PC-3 (cell line): ENCODE measurements around the gene NEDD4L. TPM values are rescaled to one million over a fixed set of nuclear protein-coding genes. Genes with fewer than 3 reads are reported as not detected.

Experiments used
- ATAC-seq: fragments of 200-7000 bp; cut with Tn5 transposase; 2 replicates; pipeline ENCODE4 v1.9.1; 2020; ENCODE audit warnings: mild to moderate bottlenecking, moderate library complexity
- BruUV-seq: library from RNA; stranded (reverse); fragments of 400-500 nt; replicated peaks from 2 replicates; lab custom pipeline; 2021; lab: Mats Ljungman, UMichigan
- CTCF ChIA-PET: fragments of 300-600 bp; sonication (Branson Sonifier 250); formaldehyde crosslinking; loops from one replicate; lab custom pipeline; 2022; ENCODE audit warnings: antibody characterized with exemption; lab: Charles Lee
- POLR2A ChIA-PET: fragments of 300-600 bp; sonication (Branson Sonifier 250); formaldehyde crosslinking; loops from one replicate; lab custom pipeline; 2022; ENCODE audit warnings: antibody characterized with exemption; ENCODE audit not compliant: unreplicated experiment; lab: Charles Lee
- DNase-seq: peaks from one replicate; pipeline ENCODE4 v3.0.0-alpha.2; 2015
- H2AFZ ChIP-seq: fragments of 300-600 bp; sonication (generic); 2 replicates; pipeline ENCODE4 v1.6.0; 2016; ENCODE audit warnings: antibody characterized with exemption, low read length
- H3F3A ChIP-seq: fragments of 300-600 bp; sonication (generic); one replicate; pipeline ENCODE4 v1.6.0; 2017; ENCODE audit warnings: antibody characterized with exemption, low read length, control low read depth, mild to moderate bottlenecking; ENCODE audit not compliant: unreplicated experiment
- H3K27ac ChIP-seq: fragments of 300-600 bp; sonication (generic); 2 replicates; pipeline ENCODE4 v1.5.1; 2016; ENCODE audit warnings: mild to moderate bottlenecking, low read length
- H3K27me3 ChIP-seq: fragments of 300-600 bp; sonication (generic); 2 replicates; pipeline ENCODE4 v1.6.1; 2016; ENCODE audit warnings: low read length, mixed read lengths
- H3K36me3 ChIP-seq: fragments of 300-600 bp; sonication (generic); 2 replicates; pipeline ENCODE4 v1.6.1; 2016; ENCODE audit warnings: low read depth, mixed run types, low read length, mixed read lengths
- H3K4me1 ChIP-seq: fragments of 300-600 bp; sonication (generic); 2 replicates; pipeline ENCODE4 v1.5.1; 2016; ENCODE audit warnings: low read length; ENCODE audit not compliant: insufficient read depth
- H3K4me2 ChIP-seq: fragments of 300-600 bp; sonication (generic); 2 replicates; pipeline ENCODE4 v1.6.0; 2016; ENCODE audit warnings: low read length
- H3K4me3 ChIP-seq: fragments of 300-600 bp; sonication (generic); 2 replicates; pipeline ENCODE4 v1.5.1; 2016; ENCODE audit warnings: mild to moderate bottlenecking, low read length, mixed read lengths
- H3K79me2 ChIP-seq: fragments of 300-600 bp; sonication (generic); 2 replicates; pipeline ENCODE4 v1.6.1; 2017; ENCODE audit warnings: low read length, mixed read lengths
- H3K9ac ChIP-seq: fragments of 300-600 bp; sonication (generic); 2 replicates; pipeline ENCODE4 v1.6.0; 2016; ENCODE audit warnings: mild to moderate bottlenecking, low read length
- H3K9me2 ChIP-seq: fragments of 300-600 bp; sonication (generic); replicated peaks from 2 replicates; pipeline ENCODE4 v1.6.1; 2016; ENCODE audit warnings: mixed run types, low read length, mixed read lengths
- H3K9me3 ChIP-seq: fragments of 300-600 bp; sonication (generic); 2 replicates; pipeline ENCODE4 v1.6.1; 2016; ENCODE audit warnings: low read length, mixed read lengths
- H4K20me1 ChIP-seq: fragments of 300-600 bp; sonication (generic); 2 replicates; pipeline ENCODE4 v1.6.1; 2016; ENCODE audit warnings: low read length, mixed read lengths
- EZH2 ChIP-seq: fragments of 300-600 bp; sonication (generic); IDR thresholded peaks from one replicate; pipeline ENCODE4 v1.6.1; 2017; ENCODE audit warnings: antibody characterized with exemption, mild to moderate bottlenecking, low read length; ENCODE audit not compliant: unreplicated experiment
- EZH2phosphoT487 ChIP-seq: fragments of 300-600 bp; sonication (generic); IDR thresholded peaks from 2 replicates; pipeline ENCODE4 v1.6.1; 2018; ENCODE audit warnings: mild to moderate bottlenecking, antibody characterized with exemption, low read length, borderline replicate concordance
- intact Hi-C: fragments of 100-400 bp; cut with micrococcal nuclease; formaldehyde crosslinking; loops from 2 replicates; pipeline ENCODE4 v1.9.0; 2023
- total RNA-seq: library from RNA; depleted of rRNA; stranded (reverse); fragments of >200 nt; gene quantifications from 2 replicates; pipeline ENCODE4 v1.2.3, GENCODE V29; 2014
- TF ChIP-seq, protein P1 (sequence below): fragments of 300-600 bp; sonication (generic); conservative IDR thresholded peaks from 2 replicates; pipeline ENCODE4 v1.5.1; 2017; ENCODE audit warnings: antibody characterized with exemption, low read depth, mild to moderate bottlenecking, low read length

Gene NEDD4L
- total RNA-seq, 1 experiment from 2014 or later = 105 TPM

DNA sequence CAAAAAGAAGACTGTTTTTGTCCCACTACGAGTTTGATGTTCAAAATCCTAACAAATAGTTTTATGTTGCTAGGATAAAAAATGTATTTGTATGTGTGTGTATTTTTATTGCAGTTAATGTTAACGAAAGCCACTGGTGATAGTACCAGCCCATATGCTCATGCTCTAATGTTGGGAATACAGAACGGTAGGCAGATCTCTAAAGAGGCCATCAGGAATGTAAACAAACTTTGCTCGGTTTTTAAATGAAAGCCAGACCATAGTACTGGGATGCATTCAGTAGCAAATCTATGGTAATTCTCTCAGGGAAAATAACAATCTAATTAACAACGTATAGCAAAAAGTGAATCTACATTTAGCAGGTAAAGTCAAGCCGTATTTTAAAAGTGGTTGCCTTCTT, 208.1 kb downstream of the NEDD4L start:
- ChIA-PET CTCF (no interaction called here), POLR2A (no interaction called here)
- ATAC-seq = no peak
- Histone ChIP-seq H3K4me2 (no peak overlapping the region), H3K9me2 (no peaks in the 10 kb centered on the region), H3F3A (no peaks in the 10 kb centered on the region), H4K20me1 (no peaks in the 10 kb centered on the region), H3K9me3 (no peaks in the 10 kb centered on the region), H3K36me3 (peaks cover 31% of the 10 kb centered on the region), H3K79me2 (peaks cover 20% of the 10 kb centered on the region; the same call in 1 of the 2 replicates), H3K9ac (no peak overlapping the region), H2AFZ (no peak overlapping the region), H3K27me3 (no peaks in the 10 kb centered on the region), H3K4me3 (no peak overlapping the region), H3K27ac (no peak overlapping the region), H3K4me1 (peaks cover 20% of the 10 kb centered on the region)
- no peak for TF ChIP-seq EZH2phosphoT487
- TF ChIP-seq, protein P1, sequence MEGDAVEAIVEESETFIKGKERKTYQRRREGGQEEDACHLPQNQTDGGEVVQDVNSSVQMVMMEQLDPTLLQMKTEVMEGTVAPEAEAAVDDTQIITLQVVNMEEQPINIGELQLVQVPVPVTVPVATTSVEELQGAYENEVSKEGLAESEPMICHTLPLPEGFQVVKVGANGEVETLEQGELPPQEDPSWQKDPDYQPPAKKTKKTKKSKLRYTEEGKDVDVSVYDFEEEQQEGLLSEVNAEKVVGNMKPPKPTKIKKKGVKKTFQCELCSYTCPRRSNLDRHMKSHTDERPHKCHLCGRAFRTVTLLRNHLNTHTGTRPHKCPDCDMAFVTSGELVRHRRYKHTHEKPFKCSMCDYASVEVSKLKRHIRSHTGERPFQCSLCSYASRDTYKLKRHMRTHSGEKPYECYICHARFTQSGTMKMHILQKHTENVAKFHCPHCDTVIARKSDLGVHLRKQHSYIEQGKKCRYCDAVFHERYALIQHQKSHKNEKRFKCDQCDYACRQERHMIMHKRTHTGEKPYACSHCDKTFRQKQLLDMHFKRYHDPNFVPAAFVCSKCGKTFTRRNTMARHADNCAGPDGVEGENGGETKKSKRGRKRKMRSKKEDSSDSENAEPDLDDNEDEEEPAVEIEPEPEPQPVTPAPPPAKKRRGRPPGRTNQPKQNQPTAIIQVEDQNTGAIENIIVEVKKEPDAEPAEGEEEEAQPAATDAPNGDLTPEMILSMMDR = no peak
- TF ChIP-seq EZH2 = no peak
- intact Hi-C loops = no loop called here
- BruUV-seq = TSS peak; percentile 11
- no peak for DNase-seq

DNA sequence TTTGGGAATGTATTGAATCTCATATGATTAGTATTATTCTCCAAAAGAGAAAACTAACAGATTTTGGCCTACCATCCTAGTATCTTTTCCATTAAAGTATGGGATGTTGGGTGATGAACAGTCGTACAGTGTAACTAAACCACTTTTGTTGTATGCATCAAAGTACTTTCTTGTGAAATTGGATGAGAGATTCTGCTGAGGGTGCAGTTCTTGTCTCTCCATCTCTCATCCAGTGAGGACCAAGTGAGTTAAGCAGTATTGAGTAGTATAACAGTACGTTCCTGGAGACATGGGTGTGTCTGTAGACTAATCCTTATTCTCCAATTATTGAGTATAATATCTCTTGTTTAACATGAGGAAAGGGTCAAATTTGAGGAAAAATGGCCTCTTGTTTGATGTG, 209.3 kb downstream of the NEDD4L start:
- no peaks in the 10 kb centered on the region for H3K9me2 ChIP-seq
- ATAC-seq (no peak), DNase-seq (no peak)
- ChIA-PET CTCF (interaction anchor here (0.6 to 1.3 kb wide), 2 partner anchors 62 to 77 kb away, joined by 3 read pairs; no protein-coding TSS in a partner anchor), POLR2A (interaction anchor here (0.7 to 1.1 kb wide), 2 partner anchors 32 to 647 kb away, joined by 5 to 6 read pairs; no protein-coding TSS in a partner anchor)
- H3K36me3 ChIP-seq = peaks cover 35% of the 10 kb centered on the region
- H3K4me2 ChIP-seq = no peak overlapping the region
- H3K4me3 ChIP-seq = no peak overlapping the region
- no peaks in the 10 kb centered on the region for H3K27me3 ChIP-seq
- intact Hi-C loops = no loop called here
- no peak overlapping the region for H3K9ac ChIP-seq
- no peak overlapping the region for H3K27ac ChIP-seq
- H2AFZ ChIP-seq = no peak overlapping the region
- TF ChIP-seq, protein P1 = no peak
- TF ChIP-seq EZH2 (no peak), EZH2phosphoT487 (no peak)
- no peaks in the 10 kb centered on the region for H3K9me3 ChIP-seq
- H4K20me1 ChIP-seq = no peaks in the 10 kb centered on the region
- no peaks in the 10 kb centered on the region for H3F3A ChIP-seq
- BruUV-seq = no TSS peak
- H3K4me1 ChIP-seq = peaks cover 20% of the 10 kb centered on the region
- peaks cover 31% of the 10 kb centered on the region for H3K79me2 ChIP-seq

DNA sequence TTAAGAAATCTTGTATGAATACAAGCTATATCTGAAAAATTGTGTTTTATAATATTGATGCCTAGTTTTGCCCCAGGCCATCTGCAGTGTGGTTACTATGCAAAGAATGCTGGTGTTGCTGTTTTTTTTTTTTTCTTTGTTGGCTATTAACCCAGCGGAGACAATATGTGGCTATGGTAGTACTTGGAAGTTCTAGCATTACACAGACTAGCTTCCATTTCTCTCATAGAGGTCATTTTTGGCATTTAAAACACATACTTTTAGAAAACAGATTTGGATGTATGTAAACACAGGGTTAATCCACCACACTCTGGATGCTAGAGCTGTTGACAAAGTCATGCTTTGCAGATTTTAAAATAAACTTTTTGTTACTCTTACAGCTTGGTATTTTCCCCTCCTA, 209.8 kb downstream of the NEDD4L start:
- no peaks in the 10 kb centered on the region for H4K20me1 ChIP-seq
- peak overlapping the region; percentile 47; the same call in 1 of the 2 replicates for H3K4me2 ChIP-seq
- peaks cover 37% of the 10 kb centered on the region for H3K79me2 ChIP-seq
- no peak overlapping the region for H3K4me3 ChIP-seq
- DNase-seq (peak; percentile 25), ATAC-seq (no peak)
- TF ChIP-seq EZH2 (no peak), EZH2phosphoT487 (no peak)
- TF ChIP-seq, protein P1 = no peak
- POLR2A ChIA-PET = interaction anchor here (0.7 to 1.1 kb wide), 2 partner anchors 33 to 648 kb away, joined by 5 to 6 read pairs; no protein-coding TSS in a partner anchor
- peaks cover 38% of the 10 kb centered on the region for H3K36me3 ChIP-seq
- no peaks in the 10 kb centered on the region for H3K9me3 ChIP-seq
- H3K27ac ChIP-seq = no peak overlapping the region
- H2AFZ ChIP-seq = no peak overlapping the region
- intact Hi-C loops = loop anchor here (2.0 kb wide), 1 partner anchor 69 kb away; no protein-coding TSS in a partner anchor
- no peaks in the 10 kb centered on the region for H3K9me2 ChIP-seq
- H3K9ac ChIP-seq = no peak overlapping the region
- H3K4me1 ChIP-seq = peaks cover 20% of the 10 kb centered on the region
- H3F3A ChIP-seq = no peaks in the 10 kb centered on the region
- CTCF ChIA-PET = interaction anchor here (0.6 to 1.3 kb wide), 3 partner anchors 62 to 78 kb away, joined by 3 to 4 read pairs (median 3); no protein-coding TSS in a partner anchor
- H3K27me3 ChIP-seq = no peaks in the 10 kb centered on the region
- no TSS peak for BruUV-seq
